Stimulated activated CD8-positive, alpha-beta memory T cell treated with anti-CD3 and anti-CD28 coated beads, Interleukin-7, amount 100 ng/mL, for 24 hours (primary cell): ENCODE data around the gene PIK3R5.

ENCODE experiments used
- DNase-seq: peaks from one replicate; pipeline ENCODE4 v3.0.0-alpha.2; 2020; ENCODE audit warnings: low read depth

PIK3R5 gene

DNA sequence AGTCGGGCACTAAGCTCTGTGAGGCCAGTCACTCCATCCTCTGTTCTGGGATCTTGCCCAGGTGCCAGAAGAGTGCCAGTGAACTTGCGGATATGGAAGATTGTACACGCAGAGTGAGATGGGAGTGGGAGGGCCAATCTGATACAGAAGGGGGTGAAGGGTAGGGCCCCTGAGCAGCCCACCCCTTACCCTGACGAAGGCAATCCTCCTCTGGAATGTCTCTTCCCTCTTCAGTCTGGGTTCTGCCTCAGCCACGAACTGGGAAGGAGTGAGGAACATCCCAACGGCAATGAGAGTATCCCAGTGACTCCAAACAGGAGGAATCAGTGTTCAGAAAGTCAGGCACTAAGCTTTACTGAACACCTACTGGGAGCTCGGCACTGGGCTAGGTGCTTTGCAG is 86.1 kb downstream of the PIK3R5 start:
- DNase-seq, result no peak

DNA sequence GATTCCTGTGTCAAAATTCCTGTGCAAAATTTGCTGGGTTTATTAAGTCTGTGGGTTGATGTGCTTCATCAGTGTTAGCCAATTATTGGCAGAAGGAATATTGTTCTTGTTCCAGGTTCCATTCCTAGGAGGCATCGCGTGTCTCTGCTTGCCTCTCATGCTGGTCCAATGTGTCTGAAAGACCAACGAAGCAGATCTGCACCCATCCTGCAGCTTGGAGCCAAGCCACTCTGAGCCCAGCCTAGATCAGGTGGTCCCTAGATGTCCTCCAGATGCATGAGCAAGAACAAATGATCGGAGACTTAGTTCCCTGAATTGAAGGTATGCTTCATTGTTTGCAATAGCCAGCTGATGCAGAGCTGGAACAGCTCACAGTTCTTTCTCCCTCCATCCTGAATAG is 87.5 kb downstream of the PIK3R5 start:
- DNase-seq, result no peak

DNA sequence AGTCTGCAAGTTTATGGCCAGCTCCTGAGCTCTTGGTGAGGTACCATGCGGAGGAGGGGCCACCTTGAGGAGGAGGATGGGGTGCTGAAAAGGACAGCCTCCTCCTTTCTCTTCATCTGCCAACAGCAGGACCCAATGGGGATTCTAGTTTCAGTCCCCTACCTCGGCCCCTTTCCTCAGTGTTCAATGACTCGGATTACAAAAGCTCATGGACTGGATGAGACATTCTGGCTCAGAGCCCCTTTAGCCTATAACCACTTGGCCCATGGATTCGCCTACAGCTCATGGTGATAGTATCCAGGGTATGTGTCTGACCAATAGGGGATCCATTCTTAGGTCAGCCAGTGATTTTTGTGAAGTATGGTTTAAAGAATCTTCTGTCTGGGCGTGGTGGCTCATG is 89.5 kb downstream of the PIK3R5 start:
- DNase-seq, result no peak

DNA sequence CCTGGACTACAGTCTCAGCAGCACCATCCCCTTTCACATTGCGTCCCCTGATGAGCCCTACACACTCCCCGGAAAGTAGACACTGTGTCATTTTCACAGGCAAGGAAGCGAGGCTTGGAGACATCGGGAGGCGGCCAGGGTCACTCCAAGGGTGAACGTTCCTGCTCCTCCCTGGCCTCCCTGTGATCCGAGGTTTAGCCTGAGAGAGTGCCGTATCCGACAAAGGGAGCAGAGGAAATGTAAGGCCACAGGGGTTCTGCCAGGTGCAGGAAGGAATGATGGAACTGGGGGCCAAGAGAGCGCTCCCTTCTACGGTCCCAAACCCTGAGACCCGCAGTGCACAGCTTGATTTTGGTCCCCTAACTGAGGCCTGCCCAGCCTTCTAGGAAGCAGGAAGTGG is 90.1 kb downstream of the PIK3R5 start:
- no peak for DNase-seq

- DNase-seq, result no peak
Measured at GRCh38 chr17:8873801-8874715, 91.4 kb downstream of the PIK3R5 start.

- DNase-seq, result no peak
Measured at GRCh38 chr17:8872705-8873435, 92.6 kb downstream of the PIK3R5 start.

GRCh38 chr17:8872036-8872704 is 93.3 kb downstream of the PIK3R5 start:
- no peak for DNase-seq

- no peak for DNase-seq
Measured at GRCh38 chr17:8871081-8871581, 94.4 kb downstream of the PIK3R5 start.

DNA sequence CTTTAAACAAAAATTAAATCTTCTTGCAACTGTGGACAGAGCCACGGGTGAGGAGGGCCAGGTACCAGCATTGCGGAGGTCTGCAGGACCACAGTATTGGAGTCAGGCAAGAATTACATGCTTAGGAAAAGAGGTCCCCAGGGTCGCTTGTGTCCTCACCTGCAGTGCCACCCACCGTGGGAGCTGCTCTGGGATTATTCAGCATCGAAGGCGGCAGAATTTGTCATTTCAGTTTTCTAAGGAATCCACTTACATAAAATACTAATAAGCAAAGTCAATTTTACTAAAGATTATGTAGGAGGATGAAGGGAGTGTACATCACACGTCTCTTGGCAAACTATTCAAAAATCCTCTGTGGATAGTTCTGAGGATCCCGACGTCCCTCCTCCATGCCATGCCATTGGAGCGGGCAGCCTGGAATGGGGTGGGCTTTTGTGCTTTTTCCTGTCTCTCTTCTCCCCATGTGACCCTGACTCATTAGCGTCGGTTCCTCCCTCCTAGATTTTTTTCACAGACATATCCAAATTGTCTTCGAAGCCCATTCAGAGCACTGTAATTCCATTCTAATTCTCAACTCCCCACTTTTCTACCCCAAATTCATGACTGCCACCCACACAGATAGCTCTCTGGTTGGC is 95.0 kb downstream of the PIK3R5 start:
- no peak for DNase-seq

GRCh38 chr17:8869114-8869815 is 96.2 kb downstream of the PIK3R5 start:
- DNase-seq, result no peak

DNA sequence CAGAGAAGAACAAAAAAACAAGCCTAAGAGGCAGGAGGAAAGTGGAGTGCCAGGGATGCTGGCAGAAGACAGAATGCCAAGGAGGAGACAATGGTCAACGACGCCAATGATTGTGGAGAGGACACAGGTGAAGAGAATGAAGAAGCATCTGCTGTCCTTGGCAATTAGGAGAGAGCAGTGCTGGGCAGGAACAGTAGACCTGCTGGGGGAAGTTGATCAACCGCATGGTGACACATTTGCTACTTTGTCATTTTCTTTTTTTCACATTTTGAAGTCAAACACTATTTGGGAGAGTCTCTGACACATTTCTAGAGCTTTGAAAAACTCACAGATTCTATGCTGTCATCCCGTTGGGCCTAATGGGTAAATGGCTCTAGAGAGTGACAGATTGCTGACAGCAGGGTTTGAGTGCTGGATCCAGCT is 97.0 kb downstream of the PIK3R5 start:
- no peak for DNase-seq

DNA sequence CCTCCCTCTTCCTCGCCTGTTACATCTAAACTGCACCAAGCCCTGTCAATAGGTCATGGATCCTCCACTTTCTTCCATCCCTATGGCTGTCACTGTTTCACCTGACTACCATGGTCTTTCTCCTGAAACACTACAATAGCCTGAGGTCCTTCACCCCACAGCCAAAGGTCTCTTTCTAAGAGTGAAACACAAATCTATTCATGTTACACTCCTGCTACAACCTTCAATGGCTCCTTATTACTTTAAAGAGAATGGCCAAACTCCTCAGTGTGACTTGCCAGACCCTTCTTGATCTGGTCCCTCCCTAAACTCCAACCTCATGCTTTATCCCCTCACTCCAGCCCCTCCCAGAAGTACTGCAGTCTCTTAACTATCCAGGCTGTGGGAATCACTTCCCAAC is 97.4 kb downstream of the PIK3R5 start:
- no peak for DNase-seq

DNA sequence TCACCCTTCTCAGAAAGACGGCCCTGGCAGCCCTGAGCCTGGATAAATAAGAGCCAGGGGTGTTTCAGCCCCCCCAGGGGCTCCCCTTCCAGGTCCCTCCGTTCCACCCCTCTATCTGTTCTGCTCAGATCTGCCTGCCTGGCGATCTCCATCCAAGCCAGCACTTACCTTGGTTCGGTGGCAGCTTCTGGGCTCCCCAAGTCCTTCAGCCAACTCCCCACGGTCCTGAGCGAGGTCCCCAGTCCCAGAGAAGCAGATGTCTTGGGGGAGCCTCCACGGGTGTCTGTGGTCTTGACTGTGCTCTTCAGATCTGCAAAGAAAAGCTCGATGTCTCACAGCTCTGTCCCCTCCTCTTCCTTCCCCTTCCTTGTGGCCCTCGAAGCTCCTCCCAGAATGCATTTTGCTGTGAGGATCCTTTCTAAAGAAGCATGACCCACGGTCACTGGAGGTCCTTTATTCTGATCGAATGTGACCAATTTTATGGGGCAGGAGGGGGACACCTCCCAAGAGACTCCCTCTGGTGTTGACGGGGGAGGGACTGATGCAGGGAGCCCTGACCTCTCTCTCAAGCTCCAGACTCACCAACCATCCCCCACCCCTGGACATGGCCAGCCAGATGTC is 98.0 kb downstream of the PIK3R5 start, which contains the start of gene PIK3R6:
Gene PIK3R6 (minus strand): TSS at position 314 of the 621 bp plus-strand sequence. CDS start 17,880 bp downstream, outside the sequence.
- DNase-seq, result no peak

DNA sequence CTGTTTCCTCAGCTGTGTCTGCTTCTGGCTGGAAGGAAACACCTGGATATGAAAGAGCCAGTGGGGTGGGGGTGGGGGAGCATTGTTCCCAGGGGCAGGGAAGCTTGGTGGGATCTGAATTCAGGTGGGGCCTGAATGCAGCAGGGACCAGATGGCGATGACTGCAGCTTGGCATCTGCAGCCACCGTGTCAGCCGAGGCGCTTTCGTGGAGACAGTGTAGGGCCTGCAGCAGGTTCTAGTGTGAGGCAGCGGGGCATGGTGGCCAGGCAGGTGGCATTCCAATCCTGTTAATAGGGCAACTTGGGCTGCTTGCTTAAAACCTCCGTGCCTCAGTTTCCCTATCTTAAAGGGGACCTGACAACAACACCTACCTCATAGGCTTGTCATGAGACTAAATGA is 99.7 kb downstream of the PIK3R5 start:
- no peak for DNase-seq

GRCh38 chr17:8865385-8865784 is 100.1 kb downstream of the PIK3R5 start:
- no peak for DNase-seq

DNA sequence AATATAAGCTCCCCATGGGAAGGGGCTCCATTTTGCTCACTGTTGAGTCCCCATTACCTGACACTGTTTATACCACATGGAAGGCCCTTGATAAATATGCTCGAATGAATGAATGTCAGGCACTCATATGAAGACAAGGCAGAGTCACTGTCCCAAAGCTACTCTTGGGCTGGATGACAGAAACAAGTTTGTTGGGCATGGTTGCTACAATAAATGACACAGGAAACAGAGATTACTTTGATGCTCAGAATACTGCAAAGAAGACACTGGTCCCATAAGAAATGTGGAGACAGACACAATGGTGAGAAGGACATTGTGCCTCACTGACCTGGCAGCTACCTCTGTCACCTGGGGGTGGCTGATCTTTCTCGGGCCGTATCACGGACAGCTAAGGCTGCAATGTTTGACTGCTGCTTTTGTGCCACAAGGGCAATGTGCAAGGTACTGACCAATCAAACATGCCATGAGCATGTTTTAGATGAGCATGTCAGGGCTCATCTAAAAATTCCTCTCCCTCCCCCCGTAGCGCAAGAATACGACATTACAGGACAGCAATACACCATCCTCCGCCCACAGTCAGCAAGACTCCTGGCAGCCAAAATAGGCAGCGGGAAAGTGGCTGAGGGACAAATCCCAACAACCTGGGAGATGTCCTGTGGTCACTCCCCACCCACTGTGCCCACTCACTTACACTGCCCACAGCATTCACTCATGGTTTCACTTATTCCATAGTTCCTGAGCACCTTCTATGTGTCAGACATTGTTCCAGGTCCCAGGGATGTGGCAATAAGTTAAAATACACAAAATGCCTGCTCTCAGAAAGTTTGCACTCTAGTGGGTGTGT is 103.1 kb downstream of the PIK3R5 start:
- no peak for DNase-seq

- no peak for DNase-seq
Measured at GRCh38 chr17:8861495-8862181, 103.9 kb downstream of the PIK3R5 start.

GRCh38 chr17:8859804-8860430 is 105.6 kb downstream of the PIK3R5 start:
- DNase-seq, result no peak
